GM18858 (cell line): ENCODE data around the gene FAM20C.

ENCODE experiments used
- ATAC-seq: cut with Tn5 transposase; IDR thresholded peaks from one replicate; pipeline ENCODE4 v1.9.1; 2021; ENCODE audit not compliant: unreplicated experiment

Gene FAM20C

DNA sequence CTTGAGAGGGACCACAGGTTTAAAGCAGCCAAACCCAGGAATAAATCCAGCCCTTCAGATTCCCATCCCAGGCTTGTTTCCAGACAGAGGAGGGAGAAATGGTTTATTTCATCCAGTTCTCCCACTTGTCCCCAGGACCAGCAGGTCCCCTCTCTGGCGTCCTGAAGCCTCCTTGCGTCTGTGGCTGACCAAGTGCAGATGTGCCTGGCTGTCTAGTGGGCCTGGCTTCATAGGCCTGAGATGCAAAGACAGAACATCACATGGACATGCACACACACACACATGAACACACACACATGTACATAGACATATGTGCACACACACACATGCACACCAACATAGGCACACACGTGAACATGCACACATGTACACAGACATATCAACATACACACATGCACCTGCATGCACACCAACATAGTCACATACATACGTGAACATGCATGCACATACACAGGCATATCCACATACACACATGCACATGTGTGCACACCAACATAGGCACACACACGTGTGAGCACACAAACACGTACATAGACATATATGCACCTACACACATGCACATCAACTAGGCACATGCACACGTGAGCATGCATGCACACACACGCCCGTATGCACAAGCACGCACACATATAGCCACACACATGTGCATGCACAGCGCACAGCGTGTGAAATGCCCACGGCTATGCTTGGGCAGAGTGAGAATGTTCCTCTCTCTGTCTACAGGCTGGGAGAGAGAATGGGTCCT is 108.3 kb downstream of the FAM20C start:
- no peak for ATAC-seq

DNA sequence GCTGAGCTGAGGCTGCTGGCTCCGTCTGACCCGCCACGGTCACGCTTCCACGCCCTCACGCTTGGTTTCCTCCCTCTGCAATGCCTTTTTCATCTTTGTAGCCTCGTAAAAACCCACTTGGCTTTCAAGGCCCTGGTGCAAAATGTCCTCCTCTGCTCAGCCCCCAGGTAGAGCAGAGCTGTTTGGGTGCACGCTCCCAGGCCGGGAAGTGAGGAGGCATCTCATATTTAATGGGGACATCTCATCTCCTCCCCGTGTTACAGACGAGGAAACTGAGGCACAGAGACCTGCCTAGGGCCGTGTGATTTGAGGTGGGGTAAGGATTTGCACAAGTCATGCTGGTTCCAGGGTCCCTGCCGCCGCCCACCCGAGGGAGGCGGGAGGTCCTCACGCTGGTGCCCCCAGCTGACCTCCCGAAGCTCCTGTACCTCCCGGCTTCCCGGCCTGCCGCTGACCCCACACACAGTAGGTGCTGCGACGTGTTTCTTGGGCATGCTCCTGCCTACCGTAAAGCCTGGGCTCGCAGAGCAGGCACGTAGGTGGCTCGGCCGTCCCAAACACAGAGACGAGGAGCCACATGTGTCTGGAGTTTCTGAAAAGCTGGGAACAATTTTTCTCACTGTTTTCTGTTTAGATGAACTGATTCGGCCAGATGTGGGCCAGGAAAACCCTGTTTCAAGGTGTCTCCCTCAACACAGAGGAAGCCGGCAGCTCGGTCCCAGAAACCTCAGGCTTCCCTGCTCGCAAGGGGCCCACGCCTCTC is 109.1 kb downstream of the FAM20C start:
- no peak for ATAC-seq

DNA sequence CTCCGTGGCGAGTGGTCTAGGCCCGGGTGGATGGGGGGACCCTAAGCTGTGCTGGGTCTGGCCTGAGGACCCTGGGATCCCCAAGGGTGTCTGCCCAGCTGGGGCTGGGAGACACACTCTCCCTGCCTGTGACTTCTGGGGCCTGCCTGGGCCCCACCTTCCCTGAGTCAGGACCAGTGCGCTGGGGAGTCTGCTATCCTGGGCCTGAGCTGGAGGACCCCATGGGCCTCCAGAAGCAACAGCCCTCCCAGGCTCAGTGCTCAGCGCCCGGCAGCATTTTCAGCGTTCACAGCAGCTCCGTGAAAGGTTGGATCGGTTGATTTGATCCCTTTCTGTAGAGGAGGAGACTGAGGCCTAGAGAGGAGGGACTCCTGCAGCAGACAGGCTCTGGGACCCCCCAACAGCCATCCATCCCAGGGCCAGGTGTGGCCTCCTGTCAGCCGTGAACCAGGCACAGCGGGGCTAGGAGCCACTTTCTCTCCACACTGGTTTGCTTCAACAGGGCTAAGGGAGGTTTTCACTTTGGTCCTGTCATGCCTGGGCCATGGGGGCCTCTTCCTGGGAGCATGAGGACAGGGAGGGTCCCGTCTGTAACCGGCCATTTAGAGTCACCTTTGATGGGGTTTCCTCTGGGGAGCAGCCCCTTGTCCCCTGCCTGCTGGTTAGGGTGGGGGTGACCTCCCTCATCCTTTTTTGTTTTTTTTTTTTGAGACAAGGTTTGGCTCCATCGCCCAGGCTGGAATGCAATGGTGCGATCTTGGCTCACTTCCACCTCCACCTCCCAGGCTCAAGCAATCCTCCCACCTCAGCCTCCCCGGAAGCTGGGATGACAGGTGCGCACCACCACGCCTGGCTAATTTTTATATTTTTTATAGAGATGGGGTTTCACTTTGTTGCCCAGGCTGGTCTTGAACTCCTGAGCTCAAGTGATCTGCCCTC is 110.0 kb downstream of the FAM20C start:
- no peak for ATAC-seq

DNA sequence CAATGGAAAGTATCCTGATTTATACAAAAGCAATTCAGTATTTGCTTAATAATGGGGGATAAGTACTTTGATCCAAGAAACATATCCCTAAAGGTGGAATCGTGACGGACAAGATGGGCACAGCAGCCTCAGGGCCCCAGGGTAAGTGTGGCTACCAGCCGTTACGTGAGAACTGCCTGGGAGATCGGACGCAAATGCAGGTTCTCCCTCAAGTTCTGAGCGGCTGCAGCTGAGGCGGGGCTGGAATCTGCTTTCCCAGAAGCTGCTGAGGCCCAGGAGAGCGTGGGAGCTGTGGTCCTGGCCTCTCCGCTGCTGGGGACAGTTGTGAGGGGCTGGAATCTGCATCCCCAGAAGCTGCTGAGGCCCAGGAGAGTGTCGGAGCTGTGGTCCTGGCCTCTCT is 111.1 kb downstream of the FAM20C start:
- ATAC-seq, result no peak

DNA sequence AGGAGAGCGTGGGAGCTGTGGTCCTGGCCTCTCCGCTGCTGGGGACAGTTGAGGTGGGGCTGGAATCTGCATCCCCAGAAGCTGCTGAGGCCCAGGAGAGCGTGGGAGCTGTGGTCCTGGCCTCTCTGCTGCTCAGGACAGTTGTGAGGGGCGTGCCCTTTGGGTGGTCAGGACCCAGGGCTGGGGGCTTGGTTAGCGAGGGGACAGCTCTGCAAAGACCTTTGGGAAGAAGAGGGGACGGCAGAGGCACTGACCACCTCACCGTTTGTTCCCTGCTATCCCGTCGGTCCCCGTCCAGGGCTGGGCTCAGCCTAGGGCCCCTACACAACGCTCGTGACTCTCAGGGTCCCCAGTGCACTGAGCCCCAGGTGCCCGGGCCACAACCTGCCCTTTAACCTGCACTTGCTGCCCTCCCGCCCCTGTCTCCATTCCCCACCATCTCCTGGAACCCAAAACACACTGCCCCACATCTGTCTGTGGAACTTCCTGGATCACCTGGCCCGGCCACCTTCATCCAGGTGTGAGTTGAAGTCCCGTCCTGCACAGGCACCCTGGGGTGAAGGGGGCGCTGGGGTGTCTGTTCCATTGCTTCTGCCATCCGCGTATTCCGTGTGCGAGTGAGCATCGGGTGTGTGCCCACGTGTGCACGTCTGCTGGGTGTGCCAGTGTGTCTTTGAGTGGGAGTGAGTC is 111.7 kb downstream of the FAM20C start:
- no peak for ATAC-seq

DNA sequence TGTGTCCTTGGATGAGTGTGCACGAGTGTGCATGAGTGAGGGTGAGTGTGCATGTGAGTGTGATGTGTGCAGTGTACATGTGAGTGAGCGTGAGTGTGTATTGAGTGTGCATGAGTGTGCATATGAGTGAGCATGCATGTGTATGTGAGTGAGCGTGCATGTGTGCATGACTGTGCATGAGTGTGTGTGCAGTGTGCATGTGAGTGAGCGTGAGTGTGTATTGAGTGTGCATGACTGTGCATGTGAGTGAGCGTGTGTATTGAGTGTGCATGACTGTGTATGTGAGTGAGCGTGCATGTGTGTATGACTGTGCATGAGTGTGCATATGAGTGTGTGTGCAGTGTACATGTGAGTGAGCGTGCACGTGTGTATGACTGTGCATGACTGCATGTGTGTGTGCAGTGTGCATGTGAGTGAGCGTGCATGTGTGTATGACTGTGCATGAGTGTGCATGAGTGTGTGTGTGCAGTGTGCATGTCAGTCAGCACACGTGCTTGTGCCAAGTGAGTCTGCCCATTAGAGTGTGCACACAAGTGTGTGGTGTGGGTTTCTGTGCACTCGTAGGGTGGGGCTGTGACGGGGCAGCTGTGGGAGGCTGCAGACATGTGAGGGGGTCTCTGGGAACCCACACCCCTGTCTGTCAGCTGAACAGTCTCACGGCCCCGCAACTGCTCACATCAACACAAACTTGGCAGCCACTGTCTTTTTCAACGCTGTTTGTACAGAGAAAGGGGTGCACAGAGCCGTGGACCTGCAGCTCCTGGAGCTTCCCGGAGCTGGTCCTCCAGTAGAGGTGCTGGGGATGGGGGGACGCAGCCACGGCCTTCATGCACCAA is 112.4 kb downstream of the FAM20C start:
- ATAC-seq, result no peak

DNA sequence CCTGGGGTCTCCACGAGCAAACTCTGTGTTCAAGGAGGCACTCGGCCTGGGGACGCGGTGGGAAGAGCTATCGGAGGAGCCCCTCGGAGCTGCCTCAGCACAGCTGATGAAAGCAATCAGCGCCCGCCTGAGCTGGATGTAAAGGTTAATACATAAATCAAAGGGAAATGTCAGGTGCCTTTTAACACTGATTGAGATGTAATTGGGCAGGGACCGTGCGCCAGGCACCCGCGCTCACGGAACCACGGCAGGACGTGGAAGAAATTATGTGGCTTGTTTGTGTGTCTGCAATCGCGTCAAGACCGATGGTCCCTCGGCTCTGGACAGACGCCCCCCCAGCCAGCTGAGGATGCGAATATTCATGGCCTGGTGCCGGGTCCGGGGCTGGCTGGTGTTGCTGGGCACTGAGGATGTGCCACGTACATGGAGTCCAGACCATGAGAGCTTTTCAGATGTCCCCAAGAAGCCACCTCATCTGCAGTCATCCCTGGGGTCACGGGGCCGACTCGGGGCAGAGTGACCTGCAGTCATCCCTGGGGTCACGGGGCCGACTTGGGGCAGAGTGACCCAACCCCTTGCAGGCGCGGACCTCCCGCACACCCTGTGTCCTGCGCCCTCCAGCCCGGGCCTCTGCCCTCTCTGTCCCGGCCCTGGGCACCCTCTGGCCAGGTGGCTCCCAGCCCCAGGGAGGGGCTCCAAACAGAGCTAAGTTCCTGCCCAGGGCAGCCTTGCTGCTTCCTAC is 113.2 kb downstream of the FAM20C start:
- no peak for ATAC-seq

DNA sequence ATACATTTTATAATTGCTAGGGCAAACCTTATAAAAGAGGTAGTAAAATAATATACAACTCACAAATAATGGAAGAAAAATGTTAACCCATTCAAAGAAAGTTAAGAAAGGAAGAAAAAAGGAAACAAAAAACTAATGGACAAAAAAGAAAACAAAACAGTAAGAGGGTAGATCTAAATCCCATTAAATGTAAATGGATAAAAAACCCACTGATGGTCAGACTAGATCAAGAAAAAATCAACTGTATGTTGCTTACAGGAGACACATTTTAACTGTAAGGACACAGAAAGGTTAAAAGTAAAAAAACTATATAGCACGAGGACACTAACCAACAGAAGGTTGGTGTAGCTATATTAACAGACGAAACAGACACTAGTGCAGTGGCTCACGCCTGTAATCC is 115.6 kb downstream of the FAM20C start:
- ATAC-seq, result no peak

DNA sequence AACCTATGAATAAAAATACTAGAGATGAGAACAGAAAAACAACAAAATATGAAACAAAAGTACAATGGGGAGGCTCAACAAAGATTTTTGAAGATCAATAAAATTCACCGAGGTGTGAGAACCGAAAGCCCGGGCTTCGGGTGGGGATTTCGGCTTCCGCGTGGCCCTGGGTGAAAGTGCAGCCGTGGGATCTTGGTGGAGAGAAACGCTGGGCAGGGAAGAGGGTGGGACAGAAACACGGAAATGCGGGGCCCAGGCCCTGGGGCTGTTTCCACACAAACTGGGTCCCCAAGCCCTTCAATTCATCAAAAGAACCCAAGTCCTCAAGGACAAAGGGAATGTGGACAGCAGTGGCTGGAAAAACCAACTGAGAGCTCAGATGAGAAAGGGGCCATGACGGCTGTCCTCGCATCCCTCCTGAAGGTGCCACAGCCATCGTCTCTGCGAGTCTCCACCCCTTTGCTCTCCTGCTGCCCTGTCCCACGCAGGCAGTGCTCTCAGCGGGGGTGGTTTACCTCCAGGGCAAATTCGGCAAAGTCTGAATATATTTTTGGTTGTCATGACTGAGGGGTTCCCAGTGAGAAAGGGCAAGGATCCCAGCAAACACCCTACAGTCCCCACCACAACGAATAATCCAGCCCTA is 117.3 kb downstream of the FAM20C start:
- ATAC-seq, result no peak
